ENCODE measurements around the gene TMEM217. TPM values are rescaled to one million over a fixed set of nuclear protein-coding genes. Genes with fewer than 3 reads are reported as not detected.

TMEM217 gene
- total and polyA plus RNA-seq, 2 donors (not counting 1 experiment from before 2014, with no cell fraction given): 0.73 to 1.2 TPM

DNA sequence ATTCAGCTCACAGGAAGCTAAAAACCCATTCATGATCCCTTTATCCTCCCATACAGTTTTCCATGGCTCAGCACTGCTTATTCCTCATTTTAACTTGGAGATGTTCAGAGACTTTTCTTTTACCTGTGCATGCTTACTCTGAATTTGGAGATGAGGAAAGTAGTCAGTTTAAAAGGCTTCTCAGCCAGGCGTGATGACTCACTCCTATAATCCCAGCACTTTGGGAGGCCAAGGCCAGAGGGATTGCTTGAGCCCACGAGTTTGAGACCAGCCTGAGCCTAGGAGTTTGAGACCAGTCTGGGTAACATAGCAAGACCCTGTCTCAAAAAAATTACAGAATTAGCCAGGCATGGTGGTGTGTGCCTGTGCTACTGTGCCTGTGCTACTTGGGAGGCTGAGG is 30.3 kb upstream of the TMEM217 start:
- H2AFZ ChIP-seq (ENCODE audit: insufficient read depth, low read depth, low read length, poor library complexity, severe bottlenecking): no peak overlapping the region
- H3K27me3 ChIP-seq (replicated peaks in 1 of 4; ENCODE audit: control extremely low read depth in 1 of 4, control insufficient read depth in 3 of 4, insufficient read depth in 4 of 4, low read length in 3 of 4): no peaks in the 10 kb centered on the region
- no peaks in the 10 kb centered on the region for H3K9me3 ChIP-seq (ENCODE audit: control extremely low read depth in 1 of 3, control insufficient read depth in 2 of 3, insufficient read depth in 1 of 3, low read length in 2 of 3)
- Mint-ChIP-seq H3K27me3 (no peaks in the 10 kb centered on the region), H3K4me1 (peaks cover 8% of the 10 kb centered on the region), H3K4me3 (no peak overlapping the region), H3K27ac (no peak overlapping the region), H3K9me3 (ENCODE audit: insufficient read depth) (no peaks in the 10 kb centered on the region)
- peaks cover 0 to 4% of the 10 kb centered on the region in 2 donors for H3K4me1 ChIP-seq (ENCODE audit: control insufficient read depth in 2 of 2, insufficient read depth in 2 of 2, low read length in 2 of 2)
- ChIA-PET POLR2A (interaction anchor here (0.6 kb wide), 1 partner anchor 1225 kb away, joined by 4 read pairs; no protein-coding TSS in a partner anchor), CTCF (no interaction called here)
- intact Hi-C loops (cut with micrococcal nuclease): no loop called here
- peaks cover 3 to 55% of the 10 kb centered on the region in 2 experiments for H3K36me3 ChIP-seq (replicated peaks in 1 of 2; ENCODE audit: control extremely low read depth in 1 of 2, control insufficient read depth in 1 of 2, extremely low read depth in 1 of 2, insufficient read depth in 2 of 2, low read length in 1 of 2)
- ATAC-seq (ENCODE audit: low read depth) (no peak), DNase-seq (no peak)
- H3K9ac ChIP-seq (ENCODE audit: low read length): no peak overlapping the region
- no peak for TF ChIP-seq EZH2 (IDR thresholded peaks at IDR 0.05; ENCODE audit: borderline replicate concordance, insufficient read depth, low read depth, low read length, poor library complexity, severe bottlenecking)
- TF ChIP-seq, protein P1, sequence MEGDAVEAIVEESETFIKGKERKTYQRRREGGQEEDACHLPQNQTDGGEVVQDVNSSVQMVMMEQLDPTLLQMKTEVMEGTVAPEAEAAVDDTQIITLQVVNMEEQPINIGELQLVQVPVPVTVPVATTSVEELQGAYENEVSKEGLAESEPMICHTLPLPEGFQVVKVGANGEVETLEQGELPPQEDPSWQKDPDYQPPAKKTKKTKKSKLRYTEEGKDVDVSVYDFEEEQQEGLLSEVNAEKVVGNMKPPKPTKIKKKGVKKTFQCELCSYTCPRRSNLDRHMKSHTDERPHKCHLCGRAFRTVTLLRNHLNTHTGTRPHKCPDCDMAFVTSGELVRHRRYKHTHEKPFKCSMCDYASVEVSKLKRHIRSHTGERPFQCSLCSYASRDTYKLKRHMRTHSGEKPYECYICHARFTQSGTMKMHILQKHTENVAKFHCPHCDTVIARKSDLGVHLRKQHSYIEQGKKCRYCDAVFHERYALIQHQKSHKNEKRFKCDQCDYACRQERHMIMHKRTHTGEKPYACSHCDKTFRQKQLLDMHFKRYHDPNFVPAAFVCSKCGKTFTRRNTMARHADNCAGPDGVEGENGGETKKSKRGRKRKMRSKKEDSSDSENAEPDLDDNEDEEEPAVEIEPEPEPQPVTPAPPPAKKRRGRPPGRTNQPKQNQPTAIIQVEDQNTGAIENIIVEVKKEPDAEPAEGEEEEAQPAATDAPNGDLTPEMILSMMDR (IDR thresholded peaks at IDR 0.05): no peak
- H3K79me2 ChIP-seq (ENCODE audit: control insufficient read depth, insufficient read depth, low read length): no peaks in the 10 kb centered on the region
- WGBS (ENCODE audit: insufficient coverage): 100% methylated on average over 2 of the region's 2 CpGs
- H4K20me1 ChIP-seq (ENCODE audit: control insufficient read depth, insufficient read depth, low read length, poor library complexity, severe bottlenecking): no peaks in the 10 kb centered on the region
- H3K4me2 ChIP-seq (replicated peaks; ENCODE audit: low read depth, low read length, poor library complexity, severe bottlenecking): no peak overlapping the region
- H3K4me3 ChIP-seq (ENCODE audit: control extremely low read depth in 1 of 5, extremely low read depth in 1 of 5, insufficient read depth in 1 of 5, low read depth in 2 of 5, low read length in 4 of 5): no peak overlapping the region
- no peak overlapping the region for H3K27ac ChIP-seq (ENCODE audit: low read length in 2 of 2)

DNA sequence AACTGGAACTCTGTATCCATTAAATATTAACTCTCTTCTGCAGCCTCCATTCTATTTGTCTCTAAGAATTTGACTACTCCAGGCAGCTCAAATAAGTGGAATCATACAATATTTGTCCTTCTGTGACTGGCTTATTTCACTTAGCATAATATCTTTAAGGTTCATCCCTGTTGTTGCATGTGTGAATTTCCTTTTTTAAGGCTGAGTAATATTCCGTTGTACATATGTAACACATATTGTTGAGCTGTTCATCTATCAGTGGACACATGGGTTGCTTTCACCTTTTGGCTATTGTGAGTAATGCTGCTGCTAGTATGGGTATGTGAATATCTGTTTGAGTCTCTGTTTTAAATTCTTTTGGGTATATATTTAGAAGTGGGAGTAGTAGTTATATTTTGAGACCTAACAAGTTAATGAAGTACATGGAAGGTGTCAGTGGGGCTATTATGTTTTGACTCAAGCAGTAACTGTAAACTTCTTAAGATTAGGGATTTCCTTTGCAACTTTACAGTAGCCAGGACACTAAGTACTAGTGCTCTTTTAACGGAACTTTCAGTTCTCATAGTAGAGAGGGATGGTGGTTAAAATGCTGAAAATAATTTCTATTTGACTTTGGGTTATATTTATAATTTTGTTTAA is 29.7 kb upstream of the TMEM217 start:
- Histone ChIP-seq H3K79me2 (ENCODE audit: control insufficient read depth, insufficient read depth, low read length) (no peaks in the 10 kb centered on the region), H3K4me2 (replicated peaks; ENCODE audit: low read depth, low read length, poor library complexity, severe bottlenecking) (no peak overlapping the region), H3K27me3 (replicated peaks in 1 of 4; ENCODE audit: control extremely low read depth in 1 of 4, control insufficient read depth in 3 of 4, insufficient read depth in 4 of 4, low read length in 3 of 4) (no peaks in the 10 kb centered on the region), H2AFZ (ENCODE audit: insufficient read depth, low read depth, low read length, poor library complexity, severe bottlenecking) (no peak overlapping the region), H3K27ac (ENCODE audit: low read length in 2 of 2) (no peak overlapping the region), H3K9me3 (ENCODE audit: control extremely low read depth in 1 of 3, control insufficient read depth in 2 of 3, insufficient read depth in 1 of 3, low read length in 2 of 3) (no peaks in the 10 kb centered on the region), H3K9ac (ENCODE audit: low read length) (no peak overlapping the region), H4K20me1 (ENCODE audit: control insufficient read depth, insufficient read depth, low read length, poor library complexity, severe bottlenecking) (no peaks in the 10 kb centered on the region), H3K36me3 (replicated peaks in 1 of 2; ENCODE audit: control extremely low read depth in 1 of 2, control insufficient read depth in 1 of 2, extremely low read depth in 1 of 2, insufficient read depth in 2 of 2, low read length in 1 of 2) (peaks cover 2 to 60% of the 10 kb centered on the region in 2 experiments), H3K4me1 (ENCODE audit: control insufficient read depth in 2 of 2, insufficient read depth in 2 of 2, low read length in 2 of 2) (peaks cover 0 to 4% of the 10 kb centered on the region in 2 donors), H3K4me3 (ENCODE audit: control extremely low read depth in 1 of 5, extremely low read depth in 1 of 5, insufficient read depth in 1 of 5, low read depth in 2 of 5, low read length in 4 of 5) (no peak overlapping the region)
- no peak for ATAC-seq (ENCODE audit: low read depth)
- Mint-ChIP-seq H3K4me3 (no peak overlapping the region), H3K27me3 (no peaks in the 10 kb centered on the region), H3K4me1 (peaks cover 8% of the 10 kb centered on the region), H3K27ac (no peak overlapping the region), H3K9me3 (ENCODE audit: insufficient read depth) (no peaks in the 10 kb centered on the region)
- no peak for DNase-seq
- ChIA-PET CTCF (no interaction called here), POLR2A (no interaction called here)
- 100% methylated on average over 1 of the region's 2 CpGs for WGBS (ENCODE audit: insufficient coverage)
- no peak for TF ChIP-seq EZH2 (IDR thresholded peaks at IDR 0.05; ENCODE audit: borderline replicate concordance, insufficient read depth, low read depth, low read length, poor library complexity, severe bottlenecking)
- TF ChIP-seq, protein P1 (IDR thresholded peaks at IDR 0.05): no peak
- intact Hi-C loops (cut with micrococcal nuclease): no loop called here

All from B cell (primary cell).